Lung microvascular endothelial cell (primary cell): ENCODE data around the gene UTS2B. TPM values are rescaled to one million over a fixed set of nuclear protein-coding genes. Genes with fewer than 3 reads are reported as not detected.
"Not testable (repeated sequence)": the region's sequence is repeated elsewhere in the genome, so short reads cannot be mapped to it uniquely, and the experiment has no call there.

Experiments used
- DNase-seq, 2 donors: peaks; one replicate each; pipeline versions ENCODE4 v3.0.0 to v3.0.0-alpha.2; 2010; ENCODE audit warnings: low read depth in 2 of 2
- total RNA-seq: library from RNA; depleted of rRNA; stranded (reverse); fragments of >200 nt; gene quantifications from 2 replicates; pipeline ENCODE4 v1.2.1, GENCODE V29; 2014

Gene UTS2B
- total RNA-seq, 1 donor from 2014 or later = 0.20 TPM

DNA sequence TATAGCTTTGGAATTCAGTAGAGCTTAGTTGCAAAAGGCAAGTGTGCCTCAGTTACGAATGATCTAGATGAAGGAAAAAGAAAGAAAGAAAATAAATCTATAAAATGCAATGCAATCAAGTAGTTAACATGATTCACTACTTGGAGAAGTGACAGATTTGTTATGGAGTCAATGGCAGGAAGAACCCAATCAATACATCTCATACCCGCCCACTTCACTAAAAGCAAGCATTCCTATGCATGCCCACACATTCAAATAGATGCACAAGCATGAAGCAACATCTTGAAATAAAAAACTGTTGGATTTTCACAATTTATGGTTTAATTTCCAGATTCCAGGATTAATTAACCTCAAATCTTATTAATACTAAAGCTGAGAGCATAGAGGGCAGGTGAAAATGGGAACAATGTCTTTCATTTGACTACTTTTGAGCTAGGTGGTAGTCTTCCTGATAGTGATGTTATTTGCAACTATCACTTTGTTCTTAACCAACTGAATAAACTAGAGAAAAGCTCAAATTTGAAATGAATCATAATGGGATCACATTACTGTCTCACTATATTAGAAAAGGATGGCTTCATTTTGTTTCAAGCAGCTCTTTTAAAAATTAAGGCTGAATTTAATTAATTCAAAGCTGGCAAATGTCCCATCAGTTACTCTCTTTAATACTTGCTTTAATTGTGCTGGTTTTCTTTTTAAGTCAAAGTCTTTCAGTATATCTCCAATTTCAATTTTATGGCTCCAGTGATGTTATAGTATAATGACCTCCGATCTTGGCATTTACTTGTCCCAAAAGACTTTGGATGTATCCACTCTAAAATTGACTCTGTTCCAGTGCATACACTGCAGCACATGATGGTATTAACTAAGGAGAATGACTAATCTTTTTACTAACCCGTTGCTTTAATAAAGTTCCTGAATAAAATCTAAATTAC, 47.8 kb downstream of the UTS2B start:
- DNase-seq = no peak

DNA sequence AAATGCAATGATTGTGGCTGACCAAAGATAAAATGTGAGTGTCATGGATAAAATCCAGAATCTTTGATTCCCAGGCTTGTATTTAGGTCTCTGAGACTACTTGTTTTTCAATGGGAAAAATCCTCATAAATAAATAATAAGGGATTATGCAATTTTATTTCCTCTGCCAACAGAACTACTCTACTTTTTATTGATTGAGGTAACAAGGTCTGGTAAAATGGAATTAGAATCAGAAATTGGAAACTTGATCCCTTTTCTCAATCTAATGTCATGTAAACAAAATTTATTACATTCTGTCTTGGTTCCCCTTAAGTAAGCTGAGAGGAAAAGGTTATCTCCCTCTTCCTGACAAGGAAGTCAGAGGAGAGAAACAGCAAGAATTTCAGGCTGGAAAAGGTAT, 49.4 kb downstream of the UTS2B start:
- DNase-seq = no peak

DNA sequence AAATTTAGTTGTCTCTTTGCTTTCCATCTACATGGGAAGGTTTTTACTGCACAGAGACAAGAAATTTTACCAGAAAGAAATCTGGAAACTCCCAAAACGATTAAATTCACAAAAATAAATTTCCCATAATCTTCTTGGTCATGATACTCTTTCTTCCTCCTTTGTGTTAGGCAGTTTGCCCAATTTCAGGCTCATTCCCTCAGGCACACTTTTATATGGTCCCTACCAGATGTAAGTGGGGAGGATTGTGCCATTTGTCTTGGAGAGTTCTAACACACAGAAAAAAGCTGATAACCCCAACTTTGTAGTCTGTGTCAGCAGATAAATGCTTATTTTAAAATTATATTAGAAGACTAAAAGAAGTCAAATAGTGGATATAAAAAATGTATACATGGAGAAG, 50.2 kb downstream of the UTS2B start:
- no peak for DNase-seq

DNA sequence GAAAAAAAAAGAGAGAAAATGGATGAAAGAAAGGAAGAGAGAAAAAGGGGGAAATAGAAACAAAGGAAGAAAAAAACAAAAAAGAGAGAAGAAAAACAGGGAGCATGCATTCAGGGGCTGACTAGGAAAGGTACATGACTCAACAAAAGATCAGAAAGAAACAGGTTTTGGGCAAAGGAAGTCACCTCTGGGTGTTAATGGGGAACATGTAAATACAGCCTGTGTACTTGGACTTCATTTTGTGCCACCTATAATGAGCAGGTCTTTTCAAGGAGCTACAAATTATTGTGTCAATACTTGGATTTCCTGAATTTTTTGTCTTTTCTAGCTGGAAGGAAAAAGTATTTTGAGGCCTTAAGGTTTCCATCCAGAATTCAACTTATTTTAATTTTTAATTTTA, 54.6 kb downstream of the UTS2B start:
- no peak for DNase-seq

DNA sequence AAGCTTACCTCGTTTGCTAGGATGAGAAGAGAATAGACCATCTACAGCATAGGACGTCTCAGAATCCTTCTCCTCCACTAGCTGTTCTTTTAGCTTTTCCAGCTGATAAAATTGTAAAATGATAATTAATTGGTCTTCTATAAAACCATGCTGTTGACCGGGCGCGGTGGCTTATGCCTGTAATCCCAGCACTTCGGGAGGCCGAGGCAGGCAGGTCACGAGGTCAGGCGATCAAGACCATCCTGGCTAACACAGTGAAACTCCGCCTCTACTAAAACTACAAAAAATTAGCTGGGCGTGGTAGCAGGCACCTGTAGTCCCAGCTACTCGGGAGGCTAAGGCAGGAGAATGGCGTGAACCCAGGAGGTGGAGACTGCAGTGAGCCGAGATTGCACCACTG, 55.1 kb downstream of the UTS2B start:
- not testable (repeated sequence) for DNase-seq

DNA sequence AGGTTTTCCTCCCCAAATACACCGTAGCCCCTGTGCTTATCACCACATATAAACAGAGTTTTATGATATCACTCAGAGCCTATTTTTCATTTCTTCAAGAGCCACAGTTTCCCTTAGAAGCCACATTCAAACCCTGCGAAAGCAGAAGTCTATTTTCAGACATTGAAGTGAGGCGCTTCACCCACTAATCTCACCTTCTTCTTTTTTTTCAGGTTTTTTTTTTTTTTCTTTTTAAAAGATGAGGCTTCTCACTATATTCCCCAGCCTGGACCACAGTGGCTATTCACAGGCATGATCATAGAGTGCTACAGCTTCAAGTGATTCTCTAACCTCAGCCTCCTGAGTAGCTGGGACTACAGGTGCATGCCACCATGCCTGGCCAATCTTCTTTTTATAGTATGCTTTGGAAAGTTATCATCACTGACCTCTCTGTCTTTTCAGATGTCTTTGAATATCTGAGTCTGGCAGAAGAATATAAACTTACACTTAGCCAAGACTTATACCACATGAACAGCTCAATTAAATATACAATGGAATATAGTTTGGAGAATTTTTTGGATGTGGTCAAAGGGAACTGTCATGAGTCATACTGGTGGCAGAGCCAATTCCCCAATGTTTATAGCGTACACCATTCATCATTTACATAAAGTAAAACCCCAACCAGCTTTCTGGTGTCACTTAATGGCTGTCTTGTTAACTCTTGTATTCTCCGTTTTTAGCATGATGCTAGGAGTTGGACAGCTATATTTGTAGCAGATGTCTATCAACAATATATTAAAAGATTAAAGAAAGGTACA, 60.8 kb downstream of the UTS2B start:
- DNase-seq = no peak

DNA sequence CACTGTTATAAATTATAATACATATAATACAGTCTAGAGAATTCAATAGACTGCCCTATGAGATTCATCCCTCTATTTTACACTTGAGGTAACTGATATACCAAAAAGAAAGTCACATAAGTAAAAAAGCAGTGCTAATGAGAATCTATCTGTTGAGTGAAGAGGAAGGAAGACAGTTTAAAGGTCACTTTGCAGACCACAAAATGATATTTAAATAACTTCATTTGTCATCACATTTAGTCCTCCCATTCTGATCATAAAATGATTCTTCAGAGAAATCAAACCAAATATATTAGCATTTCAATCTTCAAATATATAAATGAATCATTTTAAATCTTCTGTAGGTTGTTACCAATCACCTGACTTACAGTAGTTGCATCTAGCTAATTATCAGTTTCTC, 61.6 kb downstream of the UTS2B start:
- peak in 1 of 2 donors; percentile 61 for DNase-seq

DNA sequence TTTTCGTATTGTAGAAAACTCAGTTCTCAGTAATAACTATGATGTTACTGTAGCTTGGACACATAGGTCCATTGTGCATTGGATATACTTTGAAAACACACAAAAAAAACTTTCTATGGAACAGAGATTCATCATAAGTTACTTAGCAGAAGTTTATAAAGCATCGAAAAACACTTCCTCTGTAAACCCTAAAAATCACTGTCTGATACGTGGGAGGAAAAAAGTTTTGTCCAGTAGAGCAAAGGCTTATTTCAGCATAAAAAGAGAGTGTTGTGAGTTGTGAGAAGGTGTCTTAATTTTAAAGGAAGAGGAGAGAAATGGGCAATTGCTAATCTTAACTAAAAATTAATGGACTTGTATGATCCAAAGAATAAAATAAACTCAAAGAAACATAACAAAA, 66.5 kb downstream of the UTS2B start:
- no peak for DNase-seq

DNA sequence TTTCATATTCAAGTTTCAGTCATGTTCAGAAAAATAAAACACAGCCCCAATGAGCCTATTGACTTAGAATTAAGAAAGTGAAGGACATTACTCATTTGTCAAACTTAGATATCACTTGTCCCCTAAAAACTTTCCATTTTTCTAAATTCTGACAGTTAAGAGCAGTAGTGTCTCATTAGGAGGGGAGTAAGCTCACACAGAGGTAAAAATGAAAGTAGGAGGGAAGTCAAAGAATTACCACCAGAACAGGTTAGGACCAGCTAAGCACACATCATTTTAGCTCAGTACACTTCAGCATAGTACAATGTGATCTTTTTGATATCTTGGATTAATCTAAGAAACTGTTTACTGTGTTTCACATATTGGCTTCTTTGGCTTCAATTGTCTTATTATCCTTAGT, 67.0 kb downstream of the UTS2B start:
- DNase-seq = no peak

DNA sequence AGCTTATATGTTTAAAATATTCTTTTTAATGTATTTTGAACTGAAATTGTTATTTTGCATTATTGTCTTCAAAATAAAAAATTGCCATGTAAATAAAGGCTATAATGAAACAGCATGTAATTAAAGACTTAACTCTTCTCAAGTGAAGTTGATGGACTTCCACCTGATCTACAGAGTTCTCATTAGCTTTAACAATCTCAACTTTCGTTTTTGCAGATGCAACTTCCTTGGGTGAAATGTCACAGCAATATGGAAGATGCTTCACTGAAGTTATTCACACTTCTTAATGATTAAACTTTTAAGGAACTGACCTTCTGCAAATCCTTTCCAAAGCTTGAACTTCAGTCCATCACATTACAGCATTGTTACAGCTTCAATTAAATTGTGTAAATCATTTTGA, 67.7 kb downstream of the UTS2B start:
- no peak for DNase-seq

DNA sequence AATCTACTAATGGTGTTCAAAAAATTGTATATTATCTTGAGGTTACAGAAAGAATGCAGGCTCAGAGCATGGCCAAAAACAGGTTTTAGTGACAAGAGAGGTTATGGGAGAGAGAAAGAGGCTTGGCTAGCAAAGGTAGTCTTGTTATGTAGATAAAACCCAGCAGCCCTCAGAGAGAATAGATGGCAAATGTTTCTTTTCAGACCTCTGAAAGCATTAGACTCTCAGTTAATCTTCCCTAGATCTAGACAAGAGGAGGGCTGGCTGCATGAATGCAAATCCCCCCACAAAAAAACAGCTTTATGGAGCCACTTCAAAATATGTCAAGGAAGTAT, 69.1 kb downstream of the UTS2B start:
- no peak for DNase-seq

DNA sequence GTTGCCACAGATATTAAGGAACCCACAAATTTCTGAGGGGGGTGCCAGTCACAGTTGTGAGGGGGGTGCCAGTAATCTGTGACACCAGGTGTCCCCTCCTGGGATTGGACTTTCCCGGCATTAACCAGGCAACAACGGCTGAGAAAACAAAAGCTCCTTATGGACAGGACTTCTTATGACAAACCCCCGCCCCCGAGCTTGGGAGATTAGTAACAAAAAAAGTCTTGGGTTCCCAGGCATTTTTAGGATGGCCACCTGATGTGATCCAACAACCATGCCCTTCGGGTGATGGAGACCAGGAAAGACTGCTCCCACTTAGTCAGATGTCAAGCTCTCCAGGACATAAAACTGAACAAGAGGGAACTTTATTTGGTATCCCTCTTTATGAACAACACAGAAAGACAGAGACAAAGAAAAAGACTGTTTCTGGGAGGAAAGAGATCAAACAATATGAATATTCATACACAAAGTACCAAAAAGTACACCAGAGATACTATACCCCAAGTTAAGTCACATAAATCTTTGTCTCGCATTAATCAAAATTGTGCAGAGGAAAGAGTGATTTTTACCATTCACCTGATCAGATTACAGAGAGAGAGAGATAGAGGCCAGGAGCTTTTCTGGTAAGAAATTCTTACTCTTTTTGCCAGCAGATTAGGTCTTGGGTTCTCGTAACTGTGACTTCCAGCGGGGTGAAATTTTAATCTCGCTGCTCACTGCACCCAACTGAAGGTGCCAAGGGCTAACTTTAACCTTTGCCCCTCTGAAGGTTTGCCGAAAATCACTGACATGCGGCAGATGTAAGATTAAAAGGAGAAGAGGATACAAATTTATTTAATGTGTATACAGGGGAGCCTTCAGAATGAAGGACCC, 69.7 kb downstream of the UTS2B start:
- no peak for DNase-seq

DNA sequence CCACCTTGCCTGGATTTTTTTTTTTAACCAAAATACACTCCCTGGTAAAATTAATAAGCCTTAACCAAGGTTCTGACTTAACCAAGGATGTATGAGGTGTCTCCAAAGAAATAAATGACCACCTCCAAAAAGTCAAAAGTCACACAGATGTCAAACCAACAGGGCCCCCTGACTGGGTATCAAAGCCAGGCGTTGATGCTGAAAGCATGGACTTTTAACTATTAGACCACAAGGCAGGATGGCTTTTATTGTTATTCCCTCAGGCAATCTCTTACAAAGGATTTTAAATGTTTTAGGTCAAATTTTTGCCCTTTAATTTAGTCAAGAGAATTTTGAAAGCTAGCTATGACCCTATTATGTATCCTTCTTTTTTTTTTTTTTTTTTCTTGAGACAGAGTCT, 70.8 kb downstream of the UTS2B start:
- no peak for DNase-seq

DNA sequence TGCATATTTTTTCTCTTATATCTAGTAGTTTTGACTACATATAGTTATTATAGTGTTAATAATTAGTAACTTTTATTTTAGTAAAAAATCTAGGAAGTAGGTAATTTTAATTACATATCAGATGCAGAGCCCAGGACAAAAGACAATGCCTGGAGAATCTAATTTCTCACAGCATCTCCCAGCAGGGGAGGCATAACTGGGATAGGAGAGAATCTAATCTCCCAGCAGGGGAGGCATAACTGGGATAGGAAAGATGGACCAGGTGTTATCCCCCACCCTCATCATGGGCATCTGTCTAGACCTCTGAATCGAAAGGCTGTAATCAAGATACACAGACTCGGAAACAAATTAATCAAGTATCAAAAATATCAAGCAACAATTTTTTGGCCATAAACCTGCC, 73.0 kb downstream of the UTS2B start:
- no peak for DNase-seq

DNA sequence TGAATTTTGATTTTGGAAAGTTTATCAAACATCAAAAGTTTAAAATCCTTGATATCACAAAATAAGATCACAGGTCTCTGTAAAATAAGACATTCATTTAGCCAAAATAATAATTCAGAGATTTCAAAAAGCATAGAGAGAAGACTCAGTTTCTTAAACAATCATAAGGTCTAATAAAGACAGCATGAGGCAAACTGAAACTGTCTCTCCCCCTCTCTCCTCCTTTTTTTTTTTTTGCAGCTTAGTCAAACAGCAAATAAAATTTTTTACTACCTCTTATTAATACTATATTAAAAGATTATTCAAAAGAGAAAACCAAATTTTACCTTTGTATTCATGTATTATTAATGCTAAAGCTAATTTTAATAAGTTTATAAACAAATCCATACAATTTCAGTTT, 73.9 kb downstream of the UTS2B start:
- no peak for DNase-seq

DNA sequence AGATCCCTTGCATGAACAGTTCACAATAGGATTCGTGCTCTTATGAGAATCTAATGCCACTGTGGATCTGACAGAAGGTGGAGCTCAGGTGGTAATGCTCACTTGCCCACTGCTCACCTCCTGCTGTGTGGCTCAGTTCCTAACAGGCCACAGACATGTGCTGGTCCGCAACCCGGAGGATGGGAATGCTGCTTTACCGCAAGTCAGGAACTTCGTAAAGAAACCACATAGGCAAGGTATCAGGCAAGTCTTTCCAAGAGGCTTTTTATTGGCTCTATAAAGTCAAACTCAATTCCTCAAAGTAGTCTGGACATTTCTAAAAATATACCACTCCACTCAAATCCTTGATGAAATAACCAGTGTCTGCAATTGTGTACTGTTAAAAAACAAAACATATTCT, 75.2 kb downstream of the UTS2B start:
- no peak for DNase-seq

DNA sequence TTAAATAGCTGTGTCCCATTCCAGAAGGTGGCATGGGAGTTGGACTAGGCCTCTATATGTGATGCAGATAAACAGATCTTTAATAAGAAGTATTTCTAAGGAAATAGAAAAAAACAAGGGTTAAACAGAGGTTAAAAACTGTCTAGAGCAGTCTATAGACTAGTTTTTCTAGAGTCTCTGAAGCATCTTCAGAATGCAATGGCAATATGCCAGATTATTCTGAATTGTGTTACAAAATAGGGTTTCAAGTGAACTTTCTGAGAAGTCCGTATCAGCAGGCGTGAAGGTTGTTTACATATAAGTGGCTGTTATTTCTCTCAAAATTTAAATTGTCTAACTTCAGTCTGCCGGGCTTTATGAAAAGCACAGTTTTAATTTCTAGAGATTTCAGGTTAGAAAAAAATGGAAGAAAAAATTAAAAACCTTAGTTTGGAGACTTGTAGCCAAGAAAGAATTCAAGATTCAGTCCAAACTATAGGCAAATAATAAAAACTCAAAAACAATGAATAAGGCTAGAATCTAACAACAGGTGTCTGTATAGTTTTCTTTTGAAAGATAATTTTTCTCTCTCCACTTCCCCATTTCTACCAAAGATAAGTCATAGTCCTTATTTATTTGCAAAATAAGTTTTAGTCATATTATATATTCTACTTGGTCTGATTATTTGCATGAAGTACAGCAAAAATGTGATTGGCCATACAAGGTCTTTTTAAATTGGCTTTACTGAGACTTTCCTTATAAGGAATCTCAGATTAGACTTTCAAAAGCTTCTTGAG, 76.0 kb downstream of the UTS2B start:
- no peak for DNase-seq

DNA sequence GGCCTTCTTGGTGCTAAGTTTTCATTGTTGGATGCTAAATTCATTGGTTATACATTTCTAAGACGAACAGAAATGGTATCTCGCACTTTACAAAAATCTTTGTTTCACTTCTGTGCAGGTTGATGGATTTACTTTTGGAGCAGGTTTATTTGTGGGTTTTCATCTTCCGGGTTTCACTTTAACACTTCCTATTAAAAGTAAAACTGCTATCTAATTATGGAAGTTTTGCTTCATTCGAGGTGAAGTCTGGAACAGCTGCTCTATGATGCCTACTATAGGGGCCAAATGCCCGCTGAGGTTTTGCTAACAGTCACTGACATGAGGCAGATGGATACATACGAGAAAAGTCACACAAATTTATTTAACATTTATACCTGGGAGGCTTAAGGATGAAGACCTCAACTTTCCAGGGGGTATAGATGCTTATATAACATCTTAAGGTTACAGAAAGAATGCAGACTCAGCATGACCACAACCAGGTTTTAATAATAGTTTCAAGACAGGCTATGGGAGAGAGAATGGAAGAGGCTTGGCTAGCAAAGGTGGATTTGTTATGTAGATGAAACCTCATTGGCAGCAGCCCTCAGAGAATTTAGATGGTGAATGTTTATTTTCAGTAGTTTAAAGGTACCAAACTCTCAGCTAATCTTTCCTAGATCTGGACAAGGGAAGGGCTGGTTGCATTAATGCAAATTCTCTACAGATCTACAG, 77.1 kb downstream of the UTS2B start:
- no peak for DNase-seq

DNA sequence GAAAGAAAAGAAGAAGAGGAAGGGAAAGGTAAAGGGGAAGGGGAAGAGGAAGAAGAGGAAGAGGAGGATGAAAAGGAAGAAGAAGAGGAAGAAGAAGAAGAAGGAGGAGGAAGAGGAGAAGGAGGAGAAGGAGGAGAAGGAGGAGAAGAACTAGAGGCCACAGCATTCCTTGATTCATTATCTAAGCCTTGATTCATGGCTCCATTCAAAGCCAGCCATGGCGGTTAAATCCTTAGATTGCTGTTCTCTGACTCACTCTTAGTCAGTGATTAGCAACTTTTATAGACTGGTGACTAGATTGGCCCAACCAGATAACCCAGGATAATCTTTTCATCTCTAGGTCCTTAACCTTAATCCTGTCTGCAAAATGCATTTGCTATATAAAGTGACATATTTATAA, 83.7 kb downstream of the UTS2B start:
- peak in 1 of 2 donors; percentile 40 for DNase-seq

DNA sequence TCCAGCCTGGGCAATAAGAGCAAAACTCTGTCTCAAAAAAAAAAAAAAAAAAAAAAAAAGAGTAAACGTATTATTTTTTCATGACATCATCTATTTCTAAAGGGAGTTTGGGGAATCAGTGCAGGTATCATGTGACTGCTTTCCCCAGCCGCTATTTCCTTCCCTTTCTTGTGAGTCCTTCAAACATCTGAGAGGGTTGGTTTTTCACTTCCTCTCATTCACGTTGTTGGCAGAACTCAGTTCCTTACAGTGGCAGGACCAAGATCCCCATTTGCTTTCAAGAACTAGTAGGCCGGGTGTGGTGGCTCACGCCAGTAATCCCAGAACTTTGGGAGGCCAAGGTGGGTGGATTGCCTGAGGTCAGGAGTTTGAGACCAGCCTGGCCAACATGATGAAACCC, 84.3 kb downstream of the UTS2B start:
- DNase-seq = not testable (repeated sequence)
